Breast epithelium (tissue), 4 donors: ENCODE data around the gene MEIS2. TPM values are rescaled to one million over a fixed set of nuclear protein-coding genes. Genes with fewer than 3 reads are reported as not detected.

ENCODE experiments used
- DNase-seq, 2 donors: peaks; one replicate each; pipeline ENCODE4 v3.0.0-alpha.2; 2019; ENCODE audit warnings: low spot score in 2 of 2
- H3K27ac ChIP-seq, 2 donors: fragments of 200-600 bp; sonication (generic) in 1 of 2; one replicate each; pipeline ENCODE4 v1.5.1; 2016 to 2019; ENCODE audit warnings: mild to moderate bottlenecking in 1 of 2
- H3K27me3 ChIP-seq, 2 donors: fragments of 200-600 bp; sonication (generic) in 1 of 2; one replicate each; pipeline versions ENCODE4 v1.5.1 to v1.6.0; 2017 to 2019; ENCODE audit warnings: control low read depth in 1 of 2, mild to moderate bottlenecking in 1 of 2
- H3K36me3 ChIP-seq: fragments of 200-600 bp; one replicate; pipeline ENCODE4 v1.5.1; 2019
- H3K4me1 ChIP-seq, 2 donors: fragments of 200-600 bp; sonication (generic); one replicate each; pipeline ENCODE4 v1.5.1; 2016 to 2019; ENCODE audit warnings: control low read depth in 1 of 2
- H3K4me3 ChIP-seq, 3 donors: fragments of 200-600 bp; sonication (generic); 1 replicate in 2 of 3; 2 replicates in 1 of 3; pipeline ENCODE4 v1.5.1; 2016 to 2019; ENCODE audit warnings: mild to moderate bottlenecking in 3 of 3, moderate library complexity in 2 of 3
- H3K9me3 ChIP-seq, 2 donors: fragments of 200-600 bp; sonication (generic) in 1 of 2; one replicate each; pipeline ENCODE4 v1.5.1; 2016 to 2019; ENCODE audit warnings: control low read depth in 1 of 2
- CTCF ChIP-seq, 3 donors: fragments of 450-650 bp; IDR thresholded peaks; one replicate each; pipeline ENCODE4 v1.5.1; 2016 to 2017; ENCODE audit warnings: antibody characterized with exemption in 3 of 3, mild to moderate bottlenecking in 3 of 3, moderate library complexity in 3 of 3
- POLR2A ChIP-seq: fragments of 450-650 bp; IDR thresholded peaks from one replicate; pipeline ENCODE4 v1.6.1; 2016; ENCODE audit warnings: antibody characterized with exemption, mild to moderate bottlenecking, moderate library complexity
- POLR2AphosphoS5 ChIP-seq, 3 donors: sonication (generic); formaldehyde crosslinking; IDR thresholded peaks; one replicate each; pipeline ENCODE4 v1.6.1; 2017; ENCODE audit warnings: antibody characterized with exemption in 3 of 3
- intact Hi-C: fragments of 100-400 bp; cut with DNase I; formaldehyde crosslinking; loops from one replicate; pipeline ENCODE4 v1.15.1; 2023; ENCODE audit warnings: low total_unique reads
- total RNA-seq, 3 donors: library from RNA; depleted of rRNA; stranded (reverse); fragments of >200 nt; gene quantifications; one replicate each; pipeline ENCODE4 v1.1.0, GENCODE V29; 2016

MEIS2 gene
- total RNA-seq, 3 donors from 2014 or later: 18.2 to 55.8 (median 28.5) TPM

- TF ChIP-seq CTCF (IDR thresholded peaks at IDR 0.05): no peak
- TF ChIP-seq POLR2A: no peak
- TF ChIP-seq POLR2AphosphoS5 (IDR thresholded peaks at IDR 0.05): no peak
- Histone ChIP-seq H3K36me3 (no peaks in the 10 kb centered on the region), H3K27me3 (no peaks in the 10 kb centered on the region), H3K27ac (no peak overlapping the region), H3K9me3 (no peaks in the 10 kb centered on the region), H3K4me1 (no peaks in the 10 kb centered on the region), H3K4me3 (no peak overlapping the region)
- no peak for DNase-seq
- intact Hi-C loops: no loop called here
Measured at GRCh38 chr15:37037850-37038715, 62.3 kb downstream of the MEIS2 start.

- H3K27ac ChIP-seq: no peak overlapping the region
- no peaks in the 10 kb centered on the region for H3K36me3 ChIP-seq
- TF ChIP-seq POLR2A (no peak), POLR2AphosphoS5 (IDR thresholded peaks at IDR 0.05) (no peak), CTCF (IDR thresholded peaks at IDR 0.05) (no peak)
- no peaks in the 10 kb centered on the region for H3K9me3 ChIP-seq
- H3K27me3 ChIP-seq: no peaks in the 10 kb centered on the region
- no peak for DNase-seq
- no peaks in the 10 kb centered on the region for H3K4me1 ChIP-seq
- no peak overlapping the region for H3K4me3 ChIP-seq
- intact Hi-C loops: no loop called here
Measured at GRCh38 chr15:37037071-37037655, 63.2 kb downstream of the MEIS2 start.

GRCh38 chr15:37034835-37035748 lies 65.3 kb downstream of the MEIS2 start:
- DNase-seq: no peak
- Histone ChIP-seq H3K9me3 (no peaks in the 10 kb centered on the region), H3K27ac (no peak overlapping the region), H3K36me3 (no peaks in the 10 kb centered on the region), H3K27me3 (no peaks in the 10 kb centered on the region), H3K4me3 (no peak overlapping the region), H3K4me1 (no peaks in the 10 kb centered on the region)
- TF ChIP-seq CTCF (IDR thresholded peaks at IDR 0.05) (no peak), POLR2A (no peak), POLR2AphosphoS5 (IDR thresholded peaks at IDR 0.05) (no peak)
- intact Hi-C loops: no loop called here

GRCh38 chr15:37034392-37034791 lies 66.0 kb downstream of the MEIS2 start:
- Histone ChIP-seq H3K27ac (no peak overlapping the region), H3K36me3 (no peaks in the 10 kb centered on the region), H3K4me1 (no peaks in the 10 kb centered on the region), H3K4me3 (no peak overlapping the region), H3K27me3 (no peaks in the 10 kb centered on the region), H3K9me3 (no peaks in the 10 kb centered on the region)
- no peak for TF ChIP-seq POLR2A
- TF ChIP-seq POLR2AphosphoS5 (IDR thresholded peaks at IDR 0.05): no peak
- TF ChIP-seq CTCF (IDR thresholded peaks at IDR 0.05): no peak
- intact Hi-C loops: no loop called here
- no peak for DNase-seq
